H1 (cell line): ENCODE data around the gene TRPC4. TPM values are rescaled to one million over a fixed set of nuclear protein-coding genes. Genes with fewer than 3 reads are reported as not detected.
A peak's percentile ranks its signal among the peaks of the same experiment; 100 is the strongest.

Experiments used
- CTCF ChIA-PET: fragments of 300-600 bp; sonication (Branson Sonifier 250); formaldehyde crosslinking; loops from one replicate; lab custom pipeline; 2021; ENCODE audit not compliant: partially characterized antibody; lab: Charles Lee
- POLR2A ChIA-PET: fragments of 300-600 bp; sonication (Branson Sonifier 250); formaldehyde crosslinking; loops from one replicate; lab custom pipeline; 2021; ENCODE audit warnings: inconsistent platforms; ENCODE audit not compliant: partially characterized antibody; lab: Charles Lee
- DNase-seq, 2 experiments: peaks; one replicate each; pipeline versions ENCODE4 v3.0.0 to v3.0.0-alpha.2; 2010 to 2022; ENCODE audit warnings: low spot score in 2 of 2, low read depth in 1 of 2, mixed read lengths in 1 of 2
- FAIRE-seq: peaks from 2 replicates; lab custom pipeline; 2011; peaks lifted over from hg19 to GRCh38; lab: Jason Lieb, UNC
- H2AFZ ChIP-seq: 2 replicates; pipeline ENCODE4 v1.8.1; 2012; ENCODE audit warnings: low read length, inconsistent platforms
- H2AK5ac ChIP-seq: 2 replicates; pipeline ENCODE4 v1.6.1; 2013; ENCODE audit warnings: low read depth, low read length
- H2BK120ac ChIP-seq: replicated peaks from 2 replicates; pipeline ENCODE3; 2013; ENCODE audit warnings: low read depth, low read length, inconsistent platforms
- H2BK12ac ChIP-seq: 2 replicates; pipeline ENCODE4 v1.6.1; 2013; ENCODE audit warnings: low read depth, low read length
- H2BK15ac ChIP-seq: 2 replicates; pipeline ENCODE4 v1.6.1; 2013; ENCODE audit warnings: low read length
- H2BK20ac ChIP-seq: 2 replicates; pipeline ENCODE4 v1.6.1; 2013; ENCODE audit warnings: low read length
- H2BK5ac ChIP-seq: 2 replicates; pipeline ENCODE4 v1.6.1; 2013; ENCODE audit warnings: low read depth, low read length
- H3K14ac ChIP-seq: 2 replicates; pipeline ENCODE4 v1.6.1; 2013; ENCODE audit warnings: inconsistent platforms; ENCODE audit not compliant: insufficient read length
- H3K18ac ChIP-seq: 2 replicates; pipeline ENCODE4 v1.6.1; 2013; ENCODE audit warnings: low read length; ENCODE audit errors: extremely low read depth
- H3K23ac ChIP-seq: 2 replicates; pipeline ENCODE4 v1.6.1; 2013; ENCODE audit warnings: inconsistent platforms; ENCODE audit not compliant: insufficient read length
- H3K23me2 ChIP-seq: 2 replicates; pipeline ENCODE4 v1.6.1; 2013; ENCODE audit warnings: low read depth, low read length
- H3K27ac ChIP-seq: 2 replicates; pipeline ENCODE4 v1.6.1; 2011; ENCODE audit warnings: low read depth, low read length, inconsistent platforms
- H3K27me3 ChIP-seq, 4 experiments: replicated peaks in 1 of 4; 1 replicate in 1 of 4; 2 replicates in 3 of 4; pipeline versions ENCODE4 v1.6.1 to v1.8.1; 2011 to 2013; ENCODE audit warnings: low read length in 3 of 4, mild to moderate bottlenecking in 3 of 4, inconsistent platforms in 2 of 4, mixed read lengths in 2 of 4, moderate library complexity in 1 of 4; ENCODE audit not compliant: control insufficient read depth in 3 of 4, insufficient read depth in 3 of 4; ENCODE audit errors: extremely low read depth in 1 of 4
- H3K36me3 ChIP-seq, 4 experiments: 2 replicates each; pipeline versions ENCODE4 v1.6.1 to v1.8.1; 2011 to 2013; ENCODE audit warnings: mild to moderate bottlenecking in 4 of 4, low read length in 3 of 4, moderate library complexity in 2 of 4, control low read depth in 1 of 4, inconsistent platforms in 1 of 4; ENCODE audit not compliant: insufficient read depth in 4 of 4, control insufficient read depth in 2 of 4
- H3K4ac ChIP-seq: replicated peaks from 2 replicates; pipeline ENCODE3; 2013; ENCODE audit warnings: low read length, low read depth, mixed read lengths, inconsistent platforms; ENCODE audit not compliant: insufficient read length
- H3K4me1 ChIP-seq, 4 experiments: replicated peaks in 1 of 4; 1 replicate in 1 of 4; 2 replicates in 3 of 4; pipeline versions ENCODE4 v1.6.1 to v1.8.1; 2011 to 2013; ENCODE audit warnings: low read length in 3 of 4, inconsistent platforms in 2 of 4, mixed read lengths in 1 of 4; ENCODE audit not compliant: insufficient read depth in 4 of 4, control insufficient read depth in 3 of 4
- H3K4me2 ChIP-seq, 2 experiments: 2 replicates each; pipeline versions ENCODE4 v1.6.1 to v1.8.1; 2011 to 2013; ENCODE audit warnings: low read depth in 2 of 2, low read length in 2 of 2, control low read depth in 1 of 2, inconsistent platforms in 1 of 2, mild to moderate bottlenecking in 1 of 2; ENCODE audit not compliant: insufficient read depth in 1 of 2
- H3K4me3 ChIP-seq, 4 experiments: fragments of 200-600, 300-600 bp in 1 of 4; sonication (generic), shearing (Covaris generic), sonication (Bioruptor Twin) in 1 of 4; 2 replicates each; pipeline versions ENCODE4 v1.5.1 to v1.8.1; 2011 to 2016; ENCODE audit warnings: low read length in 4 of 4, low read depth in 3 of 4, control low read depth in 2 of 4, inconsistent platforms in 2 of 4, mild to moderate bottlenecking in 2 of 4, mixed read lengths in 1 of 4, moderate library complexity in 1 of 4; ENCODE audit not compliant: insufficient read depth in 2 of 4; ENCODE audit errors: extremely low read depth in 1 of 4
- H3K56ac ChIP-seq: replicated peaks from 2 replicates; pipeline ENCODE3; 2013; ENCODE audit warnings: low read depth, mild to moderate bottlenecking, mixed read lengths, low read length, inconsistent platforms; ENCODE audit not compliant: insufficient read length
- H3K79me1 ChIP-seq: 2 replicates; pipeline ENCODE4 v1.6.1; 2013; ENCODE audit warnings: low read depth, low read length, control low read depth
- H3K79me2 ChIP-seq, 2 experiments: 2 replicates each; pipeline versions ENCODE4 v1.6.1 to v1.8.1; 2012 to 2013; ENCODE audit warnings: low read length in 2 of 2, mild to moderate bottlenecking in 2 of 2, inconsistent platforms in 1 of 2; ENCODE audit not compliant: insufficient read depth in 2 of 2, control insufficient read depth in 1 of 2
- H3K9ac ChIP-seq, 4 experiments: replicated peaks in 1 of 4; 1 replicate in 1 of 4; 2 replicates in 3 of 4; pipeline versions ENCODE4 v1.6.1 to v1.8.1; 2011 to 2013; ENCODE audit warnings: low read depth in 3 of 4, low read length in 3 of 4, control low read depth in 2 of 4, mild to moderate bottlenecking in 2 of 4, moderate library complexity in 2 of 4, inconsistent platforms in 1 of 4; ENCODE audit errors: extremely low read depth in 1 of 4
- H3K9me3 ChIP-seq, 2 experiments: 2 replicates each; pipeline versions ENCODE4 v1.6.1 to v1.8.1; 2012 to 2013; ENCODE audit warnings: mild to moderate bottlenecking in 2 of 2, moderate library complexity in 2 of 2, control low read depth in 1 of 2, inconsistent platforms in 1 of 2, low read depth in 1 of 2, low read length in 1 of 2, mixed read lengths in 1 of 2; ENCODE audit not compliant: insufficient read depth in 2 of 2
- H4K20me1 ChIP-seq, 2 experiments: replicated peaks in 1 of 2; 2 replicates each; pipeline versions ENCODE3 to v1.8.1; 2011 to 2013; ENCODE audit warnings: inconsistent platforms in 2 of 2, low read length in 2 of 2, mild to moderate bottlenecking in 1 of 2; ENCODE audit not compliant: insufficient read depth in 2 of 2, control insufficient read depth in 1 of 2
- H4K5ac ChIP-seq: 2 replicates; pipeline ENCODE4 v1.6.1; 2013; ENCODE audit warnings: low read length, low read depth, mixed read lengths, inconsistent platforms; ENCODE audit not compliant: insufficient read length
- H4K8ac ChIP-seq: 2 replicates; pipeline ENCODE4 v1.8.0; 2013; ENCODE audit warnings: mild to moderate bottlenecking, moderate library complexity, low read length, inconsistent platforms; ENCODE audit not compliant: insufficient read depth; ENCODE audit errors: extremely low read depth
- H4K91ac ChIP-seq: replicated peaks from 2 replicates; pipeline ENCODE3; 2013; ENCODE audit warnings: low read length, mixed read lengths, inconsistent platforms; ENCODE audit not compliant: insufficient read length
- ASH2L ChIP-seq: fragments of 200-600, 300-600 bp; sonication (generic); IDR thresholded peaks from one replicate; pipeline ENCODE4 v1.7.1; 2017; ENCODE audit warnings: low read length
- ATF2 ChIP-seq: IDR thresholded peaks from 2 replicates; pipeline ENCODE4 v1.6.1; 2012; ENCODE audit warnings: low read length, inconsistent platforms
- CBX8 ChIP-seq: fragments of 300-800, 300-1000 bp; sonication (generic); IDR thresholded peaks from 2 replicates; pipeline ENCODE4 v1.7.1; 2016; ENCODE audit warnings: low read depth, low read length, borderline replicate concordance
- CEBPB ChIP-seq: IDR thresholded peaks from 2 replicates; pipeline ENCODE4 v1.6.1; 2012; ENCODE audit warnings: low read depth, low read length
- KDM1A ChIP-seq: fragments of 200-600, 300-600 bp; sonication (generic); IDR thresholded peaks from 2 replicates; pipeline ENCODE4 v1.7.1; 2016; ENCODE audit warnings: mild to moderate bottlenecking, low read length, borderline replicate concordance
- KDM5A ChIP-seq: fragments of 200-600 bp; IDR thresholded peaks from 2 replicates; pipeline ENCODE4 v1.7.1; 2012; ENCODE audit warnings: mild to moderate bottlenecking, low read length, inconsistent platforms, mixed read lengths
- SIN3A ChIP-seq, 2 experiments: IDR thresholded peaks in 1 of 2; conservative IDR thresholded peaks in 1 of 2; 2 replicates each; pipeline ENCODE4 v1.6.1; 2011 to 2012; ENCODE audit warnings: low read length in 2 of 2, improper control_type of control experiment in 1 of 2, low read depth in 1 of 2, mild to moderate bottlenecking in 1 of 2
- SP1 ChIP-seq: IDR thresholded peaks from 2 replicates; pipeline ENCODE4 v1.6.1; 2011; ENCODE audit warnings: low read depth, low read length
- TAF1 ChIP-seq: IDR thresholded peaks from 2 replicates; pipeline ENCODE4 v1.6.1; 2011; ENCODE audit warnings: mild to moderate bottlenecking, low read depth, low read length
- WGBS, 2 experiments: shearing (Covaris generic) in 1 of 2; methylation state at CpG; one replicate each; pipeline versions ENCODE4 v1.1.6 to v1.1.7; 2013 to 2015; ENCODE audit warnings: low lambda C conversion rate in 2 of 2, mixed read lengths in 2 of 2, inconsistent platforms in 1 of 2, low coverage in 1 of 2, missing lambda C conversion rate in 1 of 2; ENCODE audit not compliant: insufficient replicate concordance in 2 of 2, insufficient coverage in 1 of 2, insufficient read length in 1 of 2; ENCODE audit errors: extremely low coverage in 1 of 2, missing lambda C conversion rate in 1 of 2; 5-methylcytosine and 5-hydroxymethylcytosine counted together
- polyA plus RNA-seq, 7 experiments: library from polyadenylated mRNA; depleted of rRNA in 3 of 7; stranded (reverse) in 5 of 7; unstranded in 2 of 7; fragments of >200 nt in 5 of 7; fragments of 200-250 nt in 2 of 7; gene quantifications; 1 replicate in 5 of 7; 2 replicates in 1 of 7; 4 replicates in 1 of 7; pipeline versions ENCODE4 v1.2.1 to v1.2.3, GENCODE V29; 2011 to 2013; ENCODE audit warnings: missing spikeins in 2 of 7, mixed read lengths in 2 of 7
- total RNA-seq: library from RNA; stranded (reverse); fragmentation: NEBNext Ultra II Directional; extraction: Animal tissue kit (Norgen Biotek cat#: 25700); gene quantifications from 2 replicates; pipeline ENCODE4 v1.2.1, GENCODE V29; 2021
- TF ChIP-seq, protein P1 (sequence below): IDR thresholded peaks from 2 replicates; pipeline ENCODE4 v1.6.1; 2011; ENCODE audit warnings: low read depth, mild to moderate bottlenecking, low read length; ENCODE audit not compliant: insufficient read depth
- TF ChIP-seq, protein P2 (sequence below): IDR thresholded peaks from 2 replicates; pipeline ENCODE4 v1.6.1; 2012; ENCODE audit warnings: inconsistent platforms

The TRPC4 gene
- total and polyA plus RNA-seq, 2 of the 8 experiments (the other 6 are each of a cell fraction or from before 2014, with no cell fraction given): 12.3 to 14.7 TPM

DNA sequence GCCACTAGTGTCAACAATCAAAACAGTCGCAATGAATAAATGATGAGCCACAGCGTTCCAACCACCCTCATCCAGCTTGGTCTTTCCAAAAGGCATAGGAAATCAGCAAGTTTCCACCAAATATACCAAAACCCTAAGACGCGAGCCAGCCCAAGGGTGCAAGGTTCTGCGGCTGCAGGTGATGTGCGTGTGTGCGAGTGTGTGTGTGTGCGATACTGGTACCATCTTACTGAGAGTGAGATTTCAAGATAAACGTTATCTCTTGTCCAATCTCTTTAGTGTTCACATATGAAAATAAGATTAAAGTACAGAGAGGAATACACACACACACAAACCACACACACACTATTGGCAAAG, 895 bp upstream of the TRPC4 start:
- H2BK12ac ChIP-seq: no peak overlapping the region; the same call in 1 of the 2 replicates
- no peak overlapping the region for H3K14ac ChIP-seq
- peaks cover 15% of the 10 kb centered on the region for H3K23me2 ChIP-seq
- H4K8ac ChIP-seq: no peak overlapping the region
- no peak overlapping the region for H3K4ac ChIP-seq
- H3K4me2 ChIP-seq: peak overlapping the region; percentile 70 to 95
- no peak overlapping the region for H3K56ac ChIP-seq
- no peak overlapping the region for H2AK5ac ChIP-seq
- H4K91ac ChIP-seq: peak overlapping the region; percentile 16
- H3K23ac ChIP-seq: no peak overlapping the region
- H3K4me1 ChIP-seq: peaks cover 0 to 6% (median 2%) of the 10 kb centered on the region in 4 experiments; a peak in 2 of 7 replicates
- H3K79me2 ChIP-seq: peaks cover 0 to 52% of the 10 kb centered on the region in 2 experiments; a peak in 2 of 4 replicates
- H3K36me3 ChIP-seq: no peaks in the 10 kb centered on the region
- H2BK120ac ChIP-seq: no peak overlapping the region
- peak overlapping the region; percentile 93 to 94 (median 93); a peak in 7 of 8 replicates for H3K4me3 ChIP-seq
- no peak overlapping the region for H4K5ac ChIP-seq
- no peak overlapping the region for H2BK15ac ChIP-seq
- ChIA-PET CTCF (interaction anchor here (0.5 to 2.6 kb wide), 40 partner anchors 8 to 712 kb away, joined by 3 to 16 read pairs (median 4); no protein-coding TSS in a partner anchor), POLR2A (interaction anchor here (1.0 to 1.6 kb wide), 3 partner anchors 57 to 88 kb away, joined by 3 read pairs; no protein-coding TSS in a partner anchor)
- DNase-seq: no peak
- no peak overlapping the region for H3K27ac ChIP-seq
- 24% methylated on average over 9 of the region's 9 CpGs; no CpG with 5 or more reads in 1 of the 2 experiments for WGBS, 2 experiments
- peak overlapping the region in 1 of 4 experiments; percentile 75; a peak in 1 of 7 replicates for H3K9ac ChIP-seq
- H3K79me1 ChIP-seq: no peaks in the 10 kb centered on the region
- H2AFZ ChIP-seq: peak overlapping the region; percentile 79
- no peaks in the 10 kb centered on the region for H3K27me3 ChIP-seq
- H3K9me3 ChIP-seq: no peaks in the 10 kb centered on the region
- H2BK5ac ChIP-seq: no peak overlapping the region
- FAIRE-seq: no peak
- H3K18ac ChIP-seq: no peak overlapping the region
- H2BK20ac ChIP-seq: no peak overlapping the region
- H4K20me1 ChIP-seq: no peaks in the 10 kb centered on the region
- no peak for TF ChIP-seq ATF2
- TF ChIP-seq CBX8: no peak
- TF ChIP-seq SIN3A (conservative IDR thresholded peaks at IDR 0.05 in 1 of 2, IDR thresholded peaks at IDR 0.05 in 1 of 2; ENCODE audit: low read depth in 1 of 2, low read length in 2 of 2): 0 out of 4 replicates have a peak, but pooled peaks of 1 of the 2 experiments have one; percentile 28
- TF ChIP-seq TAF1: no peak
- no peak for TF ChIP-seq KDM1A
- TF ChIP-seq, protein P1, sequence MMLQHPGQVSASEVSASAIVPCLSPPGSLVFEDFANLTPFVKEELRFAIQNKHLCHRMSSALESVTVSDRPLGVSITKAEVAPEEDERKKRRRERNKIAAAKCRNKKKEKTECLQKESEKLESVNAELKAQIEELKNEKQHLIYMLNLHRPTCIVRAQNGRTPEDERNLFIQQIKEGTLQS: no peak
- TF ChIP-seq, protein P2, sequence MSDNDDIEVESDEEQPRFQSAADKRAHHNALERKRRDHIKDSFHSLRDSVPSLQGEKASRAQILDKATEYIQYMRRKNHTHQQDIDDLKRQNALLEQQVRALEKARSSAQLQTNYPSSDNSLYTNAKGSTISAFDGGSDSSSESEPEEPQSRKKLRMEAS: no peak
- no peak for TF ChIP-seq KDM5A
- peak; percentile 8 for TF ChIP-seq ASH2L
- TF ChIP-seq SP1: no peak
- no peak for TF ChIP-seq CEBPB
